Measurements from ENCODE around the gene MSI1. TPM values are rescaled to one million over a fixed set of nuclear protein-coding genes. Genes with fewer than 3 reads are reported as not detected.

Gene MSI1
- total and polyA plus RNA-seq, 2 of the 13 experiments (the other 11 are each of a cell fraction or from before 2014, with no cell fraction given), result 0.09 to 0.46 TPM

DNA sequence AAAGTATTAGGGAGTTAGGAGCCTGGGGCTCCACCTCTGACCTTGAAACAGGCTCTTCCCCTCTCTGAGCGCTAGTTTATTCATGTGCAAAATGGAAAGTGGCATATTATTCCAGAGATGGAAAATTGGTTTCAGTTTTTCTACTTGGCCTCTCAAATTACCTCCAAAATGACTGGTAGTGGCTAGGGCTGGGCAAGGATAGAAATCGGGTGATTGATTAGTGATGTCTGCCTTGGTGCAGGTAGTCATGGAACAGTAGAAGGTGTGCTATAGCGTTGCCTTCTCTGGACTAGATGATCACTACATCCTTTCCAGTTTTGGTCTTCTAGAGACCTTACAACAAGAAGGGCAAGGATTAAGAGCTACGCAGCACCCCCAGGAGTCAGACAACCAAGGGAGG, 8.6 kb upstream of the MSI1 start:
- intact Hi-C loops (cut with micrococcal nuclease; ENCODE audit: unreplicated experiment), result no loop called here

DNA sequence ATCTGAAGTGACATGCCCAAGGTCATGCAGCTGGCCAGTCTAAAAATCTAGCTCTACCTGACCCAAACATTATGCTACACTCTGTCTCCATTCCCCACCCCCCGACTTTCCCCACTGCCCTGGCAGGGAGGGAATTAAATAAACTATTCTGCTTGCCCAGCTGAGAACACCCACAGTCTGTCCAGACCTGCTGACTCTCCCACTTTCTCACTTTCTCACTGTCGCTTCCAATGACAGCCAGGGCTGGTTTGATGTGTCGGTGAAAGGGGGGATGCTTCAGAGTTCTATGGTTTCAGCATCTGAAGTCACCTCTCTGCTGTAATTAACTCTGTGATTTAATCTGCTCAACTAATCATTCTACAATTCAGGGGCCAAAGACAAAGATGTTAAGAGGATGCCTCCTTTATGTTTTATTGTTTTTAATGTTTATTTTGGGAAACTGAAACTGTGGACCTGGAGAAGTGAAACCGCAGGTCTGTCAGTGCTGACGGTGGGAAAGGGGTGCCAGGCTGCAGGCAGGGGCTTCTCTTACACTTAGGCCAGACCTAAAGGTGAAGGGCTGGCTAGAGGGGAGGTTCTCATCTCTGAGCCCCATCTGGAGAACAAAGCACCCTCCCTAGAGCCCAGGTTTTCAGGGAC, 8.1 kb upstream of the MSI1 start:
- Histone ChIP-seq H3K27me3 (ENCODE audit: control insufficient read depth in 1 of 2, insufficient read depth in 2 of 2, low read length in 2 of 2) (peaks cover 0 to 27% of the 10 kb centered on the region in 2 experiments; a peak in 2 of 5 replicates), H3K4me2 (ENCODE audit: low read depth, low read length) (peak overlapping the region; percentile 41), H3K36me3 (replicated peaks in 1 of 2; ENCODE audit: control insufficient read depth in 1 of 2, insufficient read depth in 2 of 2, low read length in 2 of 2) (no peaks in the 10 kb centered on the region), H3K4me3 (replicated peaks in 1 of 3; ENCODE audit: insufficient read depth in 1 of 3, low read depth in 2 of 3, low read length in 3 of 3) (no peak overlapping the region), H4K20me1 (ENCODE audit: insufficient read depth, low read length) (no peaks in the 10 kb centered on the region), H3K9ac (ENCODE audit: insufficient read depth, low read depth, low read length) (no peak overlapping the region), H2AFZ (ENCODE audit: low read length) (no peak overlapping the region), H3K9me3 (ENCODE audit: low read length) (no peaks in the 10 kb centered on the region), H3K4me1 (ENCODE audit: insufficient read depth, low read length) (peaks cover 53% of the 10 kb centered on the region), H3K27ac (ENCODE audit: extremely low read length, insufficient read depth, low read length) (no peak overlapping the region), H3K79me2 (ENCODE audit: insufficient read depth, low read length) (no peaks in the 10 kb centered on the region)
- in situ Hi-C loops (cut with HindIII; ENCODE audit: extremely low pct_ligation_motif_present, low pct_unique_long_range_greater_than_20kb), result no loop called here
- POLR2A ChIA-PET, result interaction anchor here (1.7 kb wide), 1 partner anchor 11 kb away, joined by 4 read pairs; no protein-coding TSS in a partner anchor
- DNase-seq (ENCODE audit: low spot score), result no peak
- CTCF ChIA-PET (ENCODE audit: low intra/inter-chr PET ratio, low total read pairs), result no interaction called here
- no peak for ATAC-seq
- 4% methylated on average over 5 of the region's 5 CpGs for WGBS (ENCODE audit: low lambda C conversion rate)
- intact Hi-C loops (cut with micrococcal nuclease; ENCODE audit: unreplicated experiment), result no loop called here
- BruUV-seq (replicated peaks), result no TSS peak
- FAIRE-seq, result no peak
- TF ChIP-seq CBX5 (CRISPR knock-in tag; IDR thresholded peaks at IDR 0.05; ENCODE audit: borderline replicate concordance), result no peak
- TF ChIP-seq, protein P1, sequence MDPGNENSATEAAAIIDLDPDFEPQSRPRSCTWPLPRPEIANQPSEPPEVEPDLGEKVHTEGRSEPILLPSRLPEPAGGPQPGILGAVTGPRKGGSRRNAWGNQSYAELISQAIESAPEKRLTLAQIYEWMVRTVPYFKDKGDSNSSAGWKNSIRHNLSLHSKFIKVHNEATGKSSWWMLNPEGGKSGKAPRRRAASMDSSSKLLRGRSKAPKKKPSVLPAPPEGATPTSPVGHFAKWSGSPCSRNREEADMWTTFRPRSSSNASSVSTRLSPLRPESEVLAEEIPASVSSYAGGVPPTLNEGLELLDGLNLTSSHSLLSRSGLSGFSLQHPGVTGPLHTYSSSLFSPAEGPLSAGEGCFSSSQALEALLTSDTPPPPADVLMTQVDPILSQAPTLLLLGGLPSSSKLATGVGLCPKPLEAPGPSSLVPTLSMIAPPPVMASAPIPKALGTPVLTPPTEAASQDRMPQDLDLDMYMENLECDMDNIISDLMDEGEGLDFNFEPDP (CRISPR knock-in tag; conservative IDR thresholded peaks at IDR 0.05), result no peak
- TF ChIP-seq KLF9 (CRISPR knock-in tag; IDR thresholded peaks at IDR 0.05; ENCODE audit: low read depth), result no peak
- TF ChIP-seq, protein P2, sequence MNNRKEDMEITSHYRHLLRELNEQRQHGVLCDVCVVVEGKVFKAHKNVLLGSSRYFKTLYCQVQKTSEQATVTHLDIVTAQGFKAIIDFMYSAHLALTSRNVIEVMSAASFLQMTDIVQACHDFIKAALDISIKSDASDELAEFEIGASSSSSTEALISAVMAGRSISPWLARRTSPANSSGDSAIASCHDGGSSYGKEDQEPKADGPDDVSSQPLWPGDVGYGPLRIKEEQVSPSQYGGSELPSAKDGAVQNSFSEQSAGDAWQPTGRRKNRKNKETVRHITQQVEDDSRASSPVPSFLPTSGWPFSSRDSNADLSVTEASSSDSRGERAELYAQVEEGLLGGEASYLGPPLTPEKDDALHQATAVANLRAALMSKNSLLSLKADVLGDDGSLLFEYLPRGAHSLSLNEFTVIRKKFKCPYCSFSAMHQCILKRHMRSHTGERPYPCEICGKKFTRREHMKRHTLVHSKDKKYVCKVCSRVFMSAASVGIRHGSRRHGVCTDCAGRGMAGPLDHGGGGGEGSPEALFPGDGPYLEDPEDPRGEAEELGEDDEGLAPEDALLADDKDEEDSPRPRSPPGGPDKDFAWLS (CRISPR knock-in tag; IDR thresholded peaks at IDR 0.05; ENCODE audit: borderline replicate concordance), result no peak
- TF ChIP-seq SRF (IDR thresholded peaks at IDR 0.05; ENCODE audit: low read depth, low read length), result no peak
- TF ChIP-seq ZNF614 (CRISPR knock-in tag; IDR thresholded peaks at IDR 0.05; ENCODE audit: borderline replicate concordance), result no peak

More for the DNA sequence above, 8.6 kb upstream of the MSI1 start:
- Histone ChIP-seq H3K79me2 (ENCODE audit: insufficient read depth, low read length) (no peaks in the 10 kb centered on the region), H3K4me3 (replicated peaks in 1 of 3; ENCODE audit: insufficient read depth in 1 of 3, low read depth in 2 of 3, low read length in 3 of 3) (no peak overlapping the region), H3K27ac (ENCODE audit: extremely low read length, insufficient read depth, low read length) (no peak overlapping the region), H3K4me2 (ENCODE audit: low read depth, low read length) (peak overlapping the region; percentile 41; the same call in 1 of the 2 replicates), H2AFZ (ENCODE audit: low read length) (no peak overlapping the region), H3K9me3 (ENCODE audit: low read length) (no peaks in the 10 kb centered on the region), H3K27me3 (ENCODE audit: control insufficient read depth in 1 of 2, insufficient read depth in 2 of 2, low read length in 2 of 2) (peaks cover 0 to 27% of the 10 kb centered on the region in 2 experiments; a peak in 2 of 5 replicates), H3K9ac (ENCODE audit: insufficient read depth, low read depth, low read length) (no peak overlapping the region), H3K36me3 (replicated peaks in 1 of 2; ENCODE audit: control insufficient read depth in 1 of 2, insufficient read depth in 2 of 2, low read length in 2 of 2) (no peaks in the 10 kb centered on the region), H3K4me1 (ENCODE audit: insufficient read depth, low read length) (peaks cover 59% of the 10 kb centered on the region), H4K20me1 (ENCODE audit: insufficient read depth, low read length) (no peaks in the 10 kb centered on the region)
- DNase-seq (ENCODE audit: low spot score), result no peak
- in situ Hi-C loops (cut with HindIII; ENCODE audit: extremely low pct_ligation_motif_present, low pct_unique_long_range_greater_than_20kb), result no loop called here
- 23% methylated on average over 4 of the region's 4 CpGs for WGBS (ENCODE audit: low lambda C conversion rate)
- POLR2A ChIA-PET, result no interaction called here
- BruUV-seq (replicated peaks), result no TSS peak
- CTCF ChIA-PET (ENCODE audit: low intra/inter-chr PET ratio, low total read pairs), result no interaction called here
- no peak for ATAC-seq
- TF ChIP-seq ZFP82 (CRISPR knock-in tag; IDR thresholded peaks at IDR 0.05; ENCODE audit: borderline replicate concordance) (no peak), ZNF672 (CRISPR knock-in tag; IDR thresholded peaks at IDR 0.05) (no peak), SSRP1 (CRISPR knock-in tag; IDR thresholded peaks at IDR 0.05) (no peak), POGZ (CRISPR knock-in tag; IDR thresholded peaks at IDR 0.05) (no peak), ZSCAN31 (CRISPR knock-in tag; IDR thresholded peaks at IDR 0.05; ENCODE audit: low read depth) (no peak), ZEB1 (IDR thresholded peaks at IDR 0.05; ENCODE audit: insufficient replicate concordance, low read depth) (no peak), YEATS2 (CRISPR knock-in tag; IDR thresholded peaks at IDR 0.05; ENCODE audit: borderline replicate concordance) (no peak), MTF2 (CRISPR knock-in tag; IDR thresholded peaks at IDR 0.05; ENCODE audit: borderline replicate concordance) (no peak), MXD4 (CRISPR knock-in tag; IDR thresholded peaks at IDR 0.05) (no peak)
- TF ChIP-seq, protein P3, sequence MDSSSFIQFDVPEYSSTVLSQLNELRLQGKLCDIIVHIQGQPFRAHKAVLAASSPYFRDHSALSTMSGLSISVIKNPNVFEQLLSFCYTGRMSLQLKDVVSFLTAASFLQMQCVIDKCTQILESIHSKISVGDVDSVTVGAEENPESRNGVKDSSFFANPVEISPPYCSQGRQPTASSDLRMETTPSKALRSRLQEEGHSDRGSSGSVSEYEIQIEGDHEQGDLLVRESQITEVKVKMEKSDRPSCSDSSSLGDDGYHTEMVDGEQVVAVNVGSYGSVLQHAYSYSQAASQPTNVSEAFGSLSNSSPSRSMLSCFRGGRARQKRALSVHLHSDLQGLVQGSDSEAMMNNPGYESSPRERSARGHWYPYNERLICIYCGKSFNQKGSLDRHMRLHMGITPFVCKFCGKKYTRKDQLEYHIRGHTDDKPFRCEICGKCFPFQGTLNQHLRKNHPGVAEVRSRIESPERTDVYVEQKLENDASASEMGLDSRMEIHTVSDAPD (CRISPR knock-in tag; IDR thresholded peaks at IDR 0.05), result no peak
- no peak for FAIRE-seq
